KOPT-K1 (cell line): ENCODE data around the gene PKMYT1.

Experiments
- H3K27ac ChIP-seq: fragments of 200-600 bp; sonication (generic); 2 replicates; pipeline ENCODE4 v1.5.1; 2016; ENCODE audit warnings: antibody characterized with exemption, mild to moderate bottlenecking, low read depth, low read length; ENCODE audit not compliant: poor library complexity, severe bottlenecking
- H3K36me3 ChIP-seq: fragments of 200-600 bp; sonication (generic); 2 replicates; pipeline ENCODE4 v1.5.1; 2017; ENCODE audit warnings: antibody characterized with exemption, mild to moderate bottlenecking, low read length, moderate library complexity; ENCODE audit not compliant: insufficient read depth
- H3K9me3 ChIP-seq: fragments of 200-600 bp; sonication (generic); 2 replicates; pipeline ENCODE4 v1.5.1; 2017; ENCODE audit warnings: antibody characterized with exemption, low read length, mild to moderate bottlenecking; ENCODE audit not compliant: insufficient read depth, poor library complexity, severe bottlenecking

PKMYT1 gene

GRCh38 chr16:2974319-2975056 lies 5.8 kb downstream of the PKMYT1 start:
- no peak overlapping the region for H3K27ac ChIP-seq
- peaks cover 80% of the 10 kb centered on the region for H3K36me3 ChIP-seq
- H3K9me3 ChIP-seq, result no peaks in the 10 kb centered on the region

- H3K36me3 ChIP-seq, result peaks cover 80% of the 10 kb centered on the region
- no peak overlapping the region for H3K27ac ChIP-seq
Measured at GRCh38 chr16:2973605-2974318, 6.5 kb downstream of the PKMYT1 start.

GRCh38 chr16:2973093-2973492 lies 7.2 kb downstream of the PKMYT1 start:
- Histone ChIP-seq H3K9me3 (no peaks in the 10 kb centered on the region), H3K36me3 (peaks cover 75% of the 10 kb centered on the region), H3K27ac (no peak overlapping the region)

More at GRCh38 chr16:2973605-2974318, 6.5 kb downstream of the PKMYT1 start:
- H3K9me3 ChIP-seq, result no peaks in the 10 kb centered on the region

GRCh38 chr16:2971985-2972784 lies 8.1 kb downstream of the PKMYT1 start:
- H3K27ac ChIP-seq, result no peak overlapping the region
- H3K36me3 ChIP-seq, result peaks cover 66% of the 10 kb centered on the region
- no peaks in the 10 kb centered on the region for H3K9me3 ChIP-seq

- H3K27ac ChIP-seq, result no peak overlapping the region
- no peaks in the 10 kb centered on the region for H3K9me3 ChIP-seq
- H3K36me3 ChIP-seq, result peaks cover 58% of the 10 kb centered on the region
Measured at GRCh38 chr16:2971134-2971984, 8.9 kb downstream of the PKMYT1 start.

- H3K27ac ChIP-seq, result peak overlapping the region; percentile 89
- peaks cover 50% of the 10 kb centered on the region for H3K36me3 ChIP-seq
- no peaks in the 10 kb centered on the region for H3K9me3 ChIP-seq
Measured at GRCh38 chr16:2970563-2970962, 9.7 kb downstream of the PKMYT1 start.

GRCh38 chr16:2969545-2970521 lies 10.4 kb downstream of the PKMYT1 start:
- Histone ChIP-seq H3K27ac (peak overlapping the region; percentile 89), H3K36me3 (peaks cover 43% of the 10 kb centered on the region)

GRCh38 chr16:2968738-2969544 lies 11.3 kb downstream of the PKMYT1 start, which contains the start of gene PAQR4:
PAQR4 (plus strand) TSS chr16:2969348; CDS start chr16:2969675, 327 bp downstream.
- Histone ChIP-seq H3K36me3 (peaks cover 34% of the 10 kb centered on the region), H3K9me3 (no peaks in the 10 kb centered on the region), H3K27ac (peak within 1 kb of the TSS; percentile 89)

More at GRCh38 chr16:2969545-2970521, 10.4 kb downstream of the PKMYT1 start:
- no peaks in the 10 kb centered on the region for H3K9me3 ChIP-seq

- H3K27ac ChIP-seq, result peak overlapping the region; percentile 89
Measured at GRCh38 chr16:2968368-2968737, 11.9 kb downstream of the PKMYT1 start.

GRCh38 chr16:2967721-2968161 lies 12.5 kb downstream of the PKMYT1 start:
- Histone ChIP-seq H3K9me3 (no peaks in the 10 kb centered on the region), H3K36me3 (peaks cover 22% of the 10 kb centered on the region), H3K27ac (no peak overlapping the region)

More at GRCh38 chr16:2968368-2968737, 11.9 kb downstream of the PKMYT1 start:
- peaks cover 28% of the 10 kb centered on the region for H3K36me3 ChIP-seq
- H3K9me3 ChIP-seq, result no peaks in the 10 kb centered on the region

- H3K27ac ChIP-seq, result no peak overlapping the region
- peaks cover 17% of the 10 kb centered on the region for H3K36me3 ChIP-seq
- no peaks in the 10 kb centered on the region for H3K9me3 ChIP-seq
Measured at GRCh38 chr16:2967211-2967631, 13.0 kb downstream of the PKMYT1 start.

GRCh38 chr16:2966808-2967191 lies 13.4 kb downstream of the PKMYT1 start:
- peaks cover 13% of the 10 kb centered on the region for H3K36me3 ChIP-seq
- H3K27ac ChIP-seq, result no peak overlapping the region
- H3K9me3 ChIP-seq, result no peaks in the 10 kb centered on the region
